GM19463 (cell line): ENCODE measurements around the gene PTPN11.
"Not testable (repeated sequence)": the region's sequence is repeated elsewhere in the genome, so short reads cannot be mapped to it uniquely, and the experiment has no call there.

Experiments
- ATAC-seq: cut with Tn5 transposase; IDR thresholded peaks from one replicate; pipeline ENCODE4 v1.9.1; 2021; ENCODE audit warnings: mild to moderate bottlenecking, moderate library complexity; ENCODE audit not compliant: unreplicated experiment

Gene PTPN11

GRCh38 chr12:112447106-112447505, 28.4 kb downstream of the PTPN11 start:
- no peak for ATAC-seq

DNA sequence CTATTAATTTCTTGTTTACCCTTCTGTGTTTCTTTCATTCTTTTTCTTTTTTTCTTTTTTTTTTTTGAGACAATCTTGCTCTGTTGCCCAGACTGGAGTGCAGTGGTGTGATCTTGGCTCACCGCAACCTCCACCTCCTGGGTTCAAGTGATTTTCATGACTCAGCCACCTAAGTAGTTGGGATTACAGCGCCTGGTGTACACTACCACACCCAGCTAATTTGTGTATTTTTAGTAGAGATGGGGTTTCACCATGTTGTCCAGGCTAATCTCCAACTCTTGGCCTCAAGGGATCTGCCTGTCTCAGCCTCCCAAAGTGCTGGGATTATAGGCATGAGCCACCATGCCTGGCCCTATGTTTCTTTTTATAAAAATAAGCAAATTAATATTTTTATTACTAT, 29.4 kb downstream of the PTPN11 start:
- not testable (repeated sequence) for ATAC-seq

- ATAC-seq = no peak
Observed at GRCh38 chr12:112450725-112451124, 32.0 kb downstream of the PTPN11 start.

DNA sequence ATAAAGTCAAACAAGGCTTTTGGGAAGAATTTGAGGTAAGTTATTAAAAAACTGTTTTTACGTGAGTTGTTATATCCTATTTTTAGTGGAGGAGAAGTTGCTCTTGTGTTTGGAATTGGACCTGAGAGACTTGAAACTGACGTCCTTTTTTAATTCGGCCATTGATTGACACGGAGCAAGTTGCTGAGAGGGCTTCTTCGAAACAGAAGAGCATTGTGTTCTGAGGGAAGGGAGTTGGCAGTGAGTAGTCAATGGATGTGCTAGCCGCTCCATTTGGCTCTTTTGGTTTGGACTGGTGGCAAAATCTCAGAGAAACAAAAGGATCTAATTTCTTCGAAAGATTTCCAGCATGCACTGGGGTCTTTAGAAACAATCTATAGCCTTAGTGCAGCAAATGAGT, 37.3 kb downstream of the PTPN11 start:
- no peak for ATAC-seq

- not testable (repeated sequence) for ATAC-seq
Observed at GRCh38 chr12:112457142-112457541, 38.4 kb downstream of the PTPN11 start.

GRCh38 chr12:112458330-112458729, 39.6 kb downstream of the PTPN11 start:
- ATAC-seq = no peak

GRCh38 chr12:112458751-112459150, 40.0 kb downstream of the PTPN11 start:
- ATAC-seq = no peak

- ATAC-seq = peak; percentile 44
Observed at GRCh38 chr12:112463478-112463877, 44.7 kb downstream of the PTPN11 start.

DNA sequence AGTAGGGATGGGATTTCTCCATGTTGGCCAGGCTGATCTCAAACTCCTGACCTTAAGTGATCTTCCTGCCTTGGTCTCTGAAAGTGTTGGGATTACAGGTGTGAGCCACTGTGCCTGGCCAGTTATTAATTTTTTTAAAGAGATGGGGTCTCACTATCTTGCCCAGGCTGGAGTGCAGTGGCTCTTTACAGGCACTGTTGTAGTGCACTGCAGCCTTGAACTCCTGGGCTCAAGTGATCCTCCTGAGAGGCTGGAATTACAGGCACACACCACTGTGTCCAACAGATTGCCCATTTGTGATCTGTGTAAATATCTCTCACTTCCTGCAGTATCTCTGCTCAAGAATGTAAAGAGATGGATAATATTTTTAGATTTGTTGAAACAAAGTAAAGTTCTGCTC, 45.9 kb downstream of the PTPN11 start:
- ATAC-seq = no peak

GRCh38 chr12:112466011-112466422, 47.3 kb downstream of the PTPN11 start:
- no peak for ATAC-seq

- no peak for ATAC-seq
Observed at GRCh38 chr12:112466835-112467234, 48.1 kb downstream of the PTPN11 start.

- ATAC-seq = no peak
Observed at GRCh38 chr12:112468046-112468445, 49.3 kb downstream of the PTPN11 start.

DNA sequence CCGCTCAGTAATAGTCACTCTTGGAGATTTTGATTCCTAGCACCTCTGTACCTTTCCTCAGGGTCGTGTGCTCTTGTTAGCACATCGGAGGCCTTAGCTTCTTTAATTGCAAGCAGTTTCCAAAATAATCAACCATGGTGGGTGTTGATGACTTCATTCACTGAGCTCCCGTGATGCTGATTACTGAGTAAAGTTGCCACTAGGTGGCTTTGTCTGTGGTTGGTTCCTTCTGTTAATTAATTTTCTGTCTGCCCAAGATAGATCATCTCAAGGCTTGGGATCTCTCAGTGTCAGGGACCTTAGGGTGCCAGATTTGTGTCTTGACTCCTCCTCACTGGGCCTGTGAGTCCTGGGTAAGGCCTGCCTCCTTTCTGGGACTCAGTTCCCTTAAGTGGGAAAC, 54.3 kb downstream of the PTPN11 start:
- ATAC-seq = no peak

GRCh38 chr12:112479413-112479812, 60.7 kb downstream of the PTPN11 start:
- ATAC-seq = no peak

- no peak for ATAC-seq
Observed at GRCh38 chr12:112480931-112481330, 62.2 kb downstream of the PTPN11 start.

DNA sequence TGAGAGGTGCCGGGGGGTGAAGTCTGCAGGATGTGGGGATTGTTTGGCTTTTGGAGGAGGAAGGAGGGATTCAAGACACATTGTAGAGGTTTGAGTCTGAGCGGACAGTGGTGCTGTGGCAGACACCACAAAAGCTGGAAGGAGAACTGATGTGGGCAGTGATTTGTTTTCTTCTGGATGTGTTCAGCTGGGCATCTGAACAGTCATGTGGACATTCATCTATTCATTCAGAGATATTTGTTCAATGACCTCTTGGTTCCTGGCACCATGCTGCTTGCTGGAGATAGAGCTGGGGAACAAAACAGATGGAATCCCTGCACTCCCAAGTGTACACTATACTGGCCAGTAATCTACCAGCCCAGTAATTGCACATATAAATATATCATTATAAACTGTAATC, 64.0 kb downstream of the PTPN11 start:
- no peak for ATAC-seq

DNA sequence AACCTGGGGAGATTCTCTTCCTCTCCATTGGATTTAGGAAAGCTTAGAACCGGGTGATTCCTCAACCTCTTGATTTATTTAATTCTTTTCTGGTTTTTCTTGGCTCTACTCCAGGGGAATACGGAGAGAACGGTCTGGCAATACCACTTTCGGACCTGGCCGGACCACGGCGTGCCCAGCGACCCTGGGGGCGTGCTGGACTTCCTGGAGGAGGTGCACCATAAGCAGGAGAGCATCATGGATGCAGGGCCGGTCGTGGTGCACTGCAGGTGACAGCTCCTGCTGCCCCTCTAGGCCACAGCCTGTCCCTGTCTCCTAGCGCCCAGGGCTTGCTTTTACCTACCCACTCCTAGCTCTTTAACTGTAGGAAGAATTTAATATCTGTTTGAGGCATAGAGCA, 67.6 kb downstream of the PTPN11 start:
- ATAC-seq = no peak

DNA sequence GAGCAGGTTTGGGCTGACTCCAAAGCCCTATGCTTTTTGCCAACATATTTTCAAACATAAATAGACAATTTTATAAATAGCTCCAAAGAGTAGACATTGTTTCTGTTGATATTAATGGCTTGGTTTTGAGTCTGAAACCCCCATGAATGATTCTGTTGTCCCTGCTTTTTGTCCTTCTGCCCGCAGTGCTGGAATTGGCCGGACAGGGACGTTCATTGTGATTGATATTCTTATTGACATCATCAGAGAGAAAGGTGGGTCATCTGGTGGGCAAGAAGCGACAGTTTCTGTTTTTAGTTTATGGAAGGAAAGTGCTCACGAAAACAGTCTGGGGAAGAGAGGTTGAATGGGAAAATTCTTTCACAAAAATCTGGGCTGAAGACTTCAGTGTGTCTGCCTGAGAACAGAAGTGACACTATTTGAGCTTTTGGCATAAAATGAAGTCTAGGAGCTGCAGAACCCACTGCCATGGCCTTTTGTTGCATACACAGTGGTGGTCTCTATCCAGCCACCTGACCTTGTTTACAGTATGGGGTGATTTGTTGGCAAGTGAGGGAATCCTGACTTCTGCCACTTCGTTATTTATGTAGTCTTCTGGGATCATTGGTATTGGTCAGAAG, 69.6 kb downstream of the PTPN11 start:
- ATAC-seq = no peak

DNA sequence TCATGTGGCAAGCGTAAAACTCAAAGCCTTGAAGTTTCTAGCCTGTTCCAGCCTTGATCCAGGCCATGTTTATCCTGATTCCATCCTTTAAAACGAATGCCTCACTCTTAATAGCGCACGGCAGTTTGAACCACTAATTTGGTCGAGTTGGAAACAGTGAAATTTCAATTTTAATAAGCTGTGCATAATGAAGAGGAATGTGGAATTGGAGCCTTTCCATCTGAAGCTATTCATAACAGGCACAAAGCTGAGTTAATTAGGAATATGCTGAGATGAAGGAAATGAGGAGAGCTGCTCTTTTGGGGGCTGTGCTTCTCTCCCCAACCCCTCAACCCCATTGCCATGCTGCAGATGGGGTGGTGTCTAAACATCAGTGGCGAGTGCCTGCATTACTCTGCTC, 70.7 kb downstream of the PTPN11 start:
- ATAC-seq = no peak

GRCh38 chr12:112496496-112496895, 77.7 kb downstream of the PTPN11 start:
- ATAC-seq = peak; percentile 85

- ATAC-seq = no peak
Observed at GRCh38 chr12:112498580-112498979, 79.8 kb downstream of the PTPN11 start.

- ATAC-seq = no peak
Observed at GRCh38 chr12:112503512-112503911, 84.8 kb downstream of the PTPN11 start.

GRCh38 chr12:112506513-112507166, 87.9 kb downstream of the PTPN11 start:
- no peak for ATAC-seq
